ENCODE measurements around the gene ZMAT2. TPM values are rescaled to one million over a fixed set of nuclear protein-coding genes. Genes with fewer than 3 reads are reported as not detected.

The ZMAT2 gene
- total and polyA plus RNA-seq, 2 donors (not counting 3 experiments of a cell fraction or from before 2014, with no cell fraction given), result 49.0 to 58.0 TPM

DNA sequence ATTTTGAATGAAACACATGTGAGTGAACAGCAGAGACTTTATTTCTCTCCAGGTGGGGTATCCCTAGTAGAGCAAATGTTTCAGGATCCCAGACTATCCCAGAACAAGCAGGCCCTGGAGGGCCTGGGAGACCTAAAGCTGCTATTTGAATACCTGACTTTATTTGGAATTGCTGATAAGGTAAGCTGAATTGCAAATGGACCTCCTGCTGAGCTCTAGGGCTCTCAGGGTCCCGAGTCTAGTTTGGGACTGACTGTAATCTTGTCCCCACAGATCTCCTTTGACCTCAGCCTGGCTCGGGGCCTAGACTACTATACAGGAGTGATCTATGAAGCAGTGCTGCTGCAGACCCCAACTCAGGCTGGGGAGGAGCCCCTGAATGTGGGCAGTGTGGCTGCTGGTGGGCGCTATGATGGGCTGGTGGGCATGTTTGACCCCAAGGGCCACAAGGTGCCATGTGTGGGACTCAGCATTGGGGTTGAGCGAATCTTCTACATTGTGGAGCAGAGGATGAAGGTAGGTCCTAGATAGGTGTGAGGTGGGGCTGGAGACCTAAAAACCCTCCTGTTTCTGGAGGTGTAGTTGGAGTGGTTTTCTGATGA lies 3.3 kb upstream of the ZMAT2 start:
- Histone ChIP-seq H3K27me3 (ENCODE audit: control insufficient read depth in 2 of 2, insufficient read depth in 2 of 2, low read length in 2 of 2) (no peaks in the 10 kb centered on the region), H3K9me1 (replicated peaks; ENCODE audit: control insufficient read depth, extremely low read depth, insufficient read depth, low read length) (no peaks in the 10 kb centered on the region), H3K9me3 (replicated peaks; ENCODE audit: control insufficient read depth, insufficient read depth, low read length) (no peaks in the 10 kb centered on the region), H2AFZ (ENCODE audit: low read depth, low read length) (no peak overlapping the region), H3K4me1 (ENCODE audit: control insufficient read depth, extremely low read depth, insufficient read depth, low read length) (peaks cover 17% of the 10 kb centered on the region), H3K4me3 (replicated peaks in 1 of 3; ENCODE audit: insufficient read depth in 1 of 3, low read depth in 1 of 3, low read length in 3 of 3) (no peak overlapping the region), H3K36me3 (ENCODE audit: control insufficient read depth in 2 of 2, extremely low read depth in 1 of 2, insufficient read depth in 2 of 2, low read length in 2 of 2) (peaks cover 38 to 41% of the 10 kb centered on the region in 2 experiments), H3K4me2 (ENCODE audit: insufficient read depth, low read length) (no peak overlapping the region), H4K20me1 (replicated peaks; ENCODE audit: control insufficient read depth, extremely low read depth, insufficient read depth, low read length) (peaks cover 2% of the 10 kb centered on the region), H3K9ac (replicated peaks; ENCODE audit: extremely low read depth, insufficient read depth, low read length) (no peak overlapping the region), H3K27ac (ENCODE audit: insufficient read depth, low read depth, low read length) (no peak overlapping the region), H3K79me2 (ENCODE audit: control insufficient read depth, insufficient read depth, low read length) (peaks cover 38% of the 10 kb centered on the region)
- ChIA-PET POLR2A (interaction anchor here (0.6 to 1.1 kb wide), 2 partner anchors 13 to 147 kb away, joined by 3 to 5 read pairs; no protein-coding TSS in a partner anchor), CTCF (no interaction called here)
- BruUV-seq (replicated peaks), result no TSS peak
- no peak for TF ChIP-seq EZH2 (IDR thresholded peaks at IDR 0.05; ENCODE audit: borderline replicate concordance, low read depth, low read length, severe bottlenecking)
- no peak for TF ChIP-seq GATA2 (IDR thresholded peaks at IDR 0.05; ENCODE audit: insufficient read depth, insufficient read length, low read depth, low read length)
- TF ChIP-seq JUN (IDR thresholded peaks at IDR 0.05; ENCODE audit: borderline replicate concordance, insufficient read depth, insufficient read length, low read depth), result no peak
- TF ChIP-seq CTCF (IDR thresholded peaks at IDR 0.05; ENCODE audit: extremely low read depth in 1 of 2, insufficient read depth in 1 of 2, low read depth in 1 of 2, low read length in 2 of 2), result no peak
- TF ChIP-seq MAX (IDR thresholded peaks at IDR 0.05; ENCODE audit: insufficient read depth, insufficient read length), result no peak
- no peak for TF ChIP-seq POLR2A (IDR thresholded peaks at IDR 0.05; ENCODE audit: low read depth, low read length)
- TF ChIP-seq POLR2AphosphoS5 (IDR thresholded peaks at IDR 0.05; ENCODE audit: insufficient read depth, low read depth, low read length), result no peak
- no peak for TF ChIP-seq FOS (IDR thresholded peaks at IDR 0.05; ENCODE audit: borderline replicate concordance, insufficient read depth, low read length)
- no peak for TF ChIP-seq MYC (IDR thresholded peaks at IDR 0.05; ENCODE audit: low read depth, low read length)
- intact Hi-C loops (cut with micrococcal nuclease) (no loop called here), dilution Hi-C loops (cut with MboI; ENCODE audit: extremely low pct_ligation_motif_present, low sequenced_read_pairs) (no loop called here)
- FAIRE-seq, result no peak
- no peak for DNase-seq (ENCODE audit: low read depth, low spot score)

All from endothelial cell of umbilical vein (primary cell).